Measurements from ENCODE around the gene XPO6.

The XPO6 gene

GRCh38 chr16:28136751-28137434 is 74.9 kb downstream of the XPO6 start:
- H3K27ac ChIP-seq, result no peak overlapping the region
- TF ChIP-seq, protein P1, sequence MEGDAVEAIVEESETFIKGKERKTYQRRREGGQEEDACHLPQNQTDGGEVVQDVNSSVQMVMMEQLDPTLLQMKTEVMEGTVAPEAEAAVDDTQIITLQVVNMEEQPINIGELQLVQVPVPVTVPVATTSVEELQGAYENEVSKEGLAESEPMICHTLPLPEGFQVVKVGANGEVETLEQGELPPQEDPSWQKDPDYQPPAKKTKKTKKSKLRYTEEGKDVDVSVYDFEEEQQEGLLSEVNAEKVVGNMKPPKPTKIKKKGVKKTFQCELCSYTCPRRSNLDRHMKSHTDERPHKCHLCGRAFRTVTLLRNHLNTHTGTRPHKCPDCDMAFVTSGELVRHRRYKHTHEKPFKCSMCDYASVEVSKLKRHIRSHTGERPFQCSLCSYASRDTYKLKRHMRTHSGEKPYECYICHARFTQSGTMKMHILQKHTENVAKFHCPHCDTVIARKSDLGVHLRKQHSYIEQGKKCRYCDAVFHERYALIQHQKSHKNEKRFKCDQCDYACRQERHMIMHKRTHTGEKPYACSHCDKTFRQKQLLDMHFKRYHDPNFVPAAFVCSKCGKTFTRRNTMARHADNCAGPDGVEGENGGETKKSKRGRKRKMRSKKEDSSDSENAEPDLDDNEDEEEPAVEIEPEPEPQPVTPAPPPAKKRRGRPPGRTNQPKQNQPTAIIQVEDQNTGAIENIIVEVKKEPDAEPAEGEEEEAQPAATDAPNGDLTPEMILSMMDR (IDR thresholded peaks at IDR 0.05), result no peak
- no peak for TF ChIP-seq ZFX (IDR thresholded peaks at IDR 0.05; ENCODE audit: borderline replicate concordance)

DNA sequence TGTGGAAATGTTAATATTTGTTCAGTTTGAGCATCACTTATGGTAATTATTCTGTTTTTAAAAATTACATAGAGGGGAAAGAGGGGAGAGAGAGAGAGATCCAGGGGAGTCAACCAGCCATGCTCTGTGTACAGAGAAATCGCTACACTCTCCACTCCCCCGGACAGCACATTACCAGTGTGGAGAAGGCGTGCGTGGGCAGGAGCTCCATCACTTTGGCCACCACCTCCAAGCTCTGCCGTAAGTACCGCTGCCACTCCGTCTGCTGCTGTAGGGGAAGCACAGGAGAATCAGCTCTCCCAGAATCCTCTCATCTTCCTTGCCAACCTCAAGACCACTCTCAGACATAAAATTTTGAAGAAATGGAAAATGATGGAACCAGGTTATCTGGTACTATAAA is 78.1 kb downstream of the XPO6 start:
- no peak for TF ChIP-seq ZFX (IDR thresholded peaks at IDR 0.05; ENCODE audit: borderline replicate concordance)
- TF ChIP-seq, protein P1 (IDR thresholded peaks at IDR 0.05), result no peak

DNA sequence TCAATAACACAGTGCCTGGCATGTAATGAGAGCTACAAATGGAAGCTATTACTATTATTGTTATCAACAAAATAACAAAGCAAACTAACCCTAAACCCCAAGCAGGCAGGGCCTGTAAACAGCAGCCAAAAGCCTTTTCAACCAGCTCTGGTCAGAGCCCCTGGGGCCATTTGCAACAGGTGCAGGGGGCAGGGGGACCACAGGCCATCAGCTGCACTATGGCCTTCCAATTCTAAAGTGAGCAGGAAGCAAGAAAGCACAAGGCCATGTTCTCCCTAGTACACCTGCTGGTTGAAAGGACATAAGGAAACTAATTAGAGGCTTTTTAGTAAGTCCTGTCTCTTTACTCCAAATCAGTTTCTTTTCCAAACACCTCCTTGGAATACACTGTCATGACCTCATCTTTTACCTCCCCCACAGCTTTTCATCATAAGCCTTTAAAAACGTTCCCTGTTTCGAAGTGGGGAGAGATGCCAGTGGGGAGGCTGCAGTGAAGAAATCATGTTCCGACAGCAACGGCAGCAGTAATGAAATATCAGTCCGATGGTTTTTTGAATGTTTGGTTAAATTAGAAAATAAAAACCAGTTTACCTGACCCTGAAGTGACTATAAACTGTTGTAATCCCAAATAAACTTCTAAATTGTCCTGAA is 79.9 kb downstream of the XPO6 start:
- TF ChIP-seq ZFX (IDR thresholded peaks at IDR 0.05; ENCODE audit: borderline replicate concordance), result no peak
- TF ChIP-seq, protein P1 (IDR thresholded peaks at IDR 0.05), result no peak
- no peak overlapping the region for H3K27ac ChIP-seq

More for the DNA sequence above, 78.1 kb downstream of the XPO6 start:
- no peak overlapping the region for H3K27ac ChIP-seq

- H3K27ac ChIP-seq, result no peak overlapping the region
These were observed 80.6 kb downstream of the XPO6 start for GRCh38 chr16:28131181-28131580.

DNA sequence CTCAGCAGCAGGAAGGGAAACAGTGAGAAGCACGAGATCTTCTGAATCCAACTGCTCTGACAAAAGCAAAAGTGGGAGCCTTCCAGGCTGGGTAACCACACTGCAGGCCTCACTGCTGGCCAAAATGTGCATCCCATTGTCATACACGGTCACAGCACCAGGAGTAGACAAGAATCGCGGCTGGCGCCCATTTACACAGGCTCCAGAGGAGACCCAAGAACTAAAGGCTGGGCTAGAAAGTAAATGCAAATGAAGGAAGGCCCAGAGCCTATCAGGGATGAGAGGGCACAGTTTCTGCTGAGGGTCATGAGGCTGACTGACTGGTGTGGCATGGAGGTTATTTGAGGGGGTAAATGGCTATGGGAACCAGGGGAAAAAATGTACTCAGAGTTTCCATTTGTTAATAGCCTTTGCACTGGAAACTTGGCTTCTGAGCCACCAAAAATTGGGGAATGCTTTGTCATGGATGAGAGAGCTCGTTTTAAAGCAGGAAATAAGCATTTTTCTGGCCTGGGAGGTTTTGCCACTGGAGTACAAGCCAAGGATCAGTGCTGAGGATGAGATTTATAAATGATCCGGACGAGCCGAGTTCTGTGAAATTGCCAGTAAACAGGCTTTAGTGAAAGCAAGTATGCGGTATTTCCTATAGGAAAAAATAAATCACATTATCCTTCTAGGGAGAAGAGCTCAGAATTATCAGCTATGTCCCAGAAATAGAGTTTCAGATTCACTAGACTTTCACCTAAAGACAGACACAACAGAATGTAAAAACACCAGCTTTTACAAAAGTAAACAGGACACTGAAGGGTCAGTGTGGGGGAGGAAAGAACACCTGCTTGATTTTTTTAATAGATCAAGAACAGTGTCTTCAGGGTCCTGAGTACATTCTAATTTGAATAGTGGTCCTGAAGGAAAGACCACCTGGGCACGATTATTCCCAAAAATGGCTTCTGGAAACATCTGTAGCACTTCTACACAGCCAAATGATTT is 81.4 kb downstream of the XPO6 start:
- TF ChIP-seq, protein P1 (IDR thresholded peaks at IDR 0.05), result no peak
- TF ChIP-seq ZFX (IDR thresholded peaks at IDR 0.05; ENCODE audit: borderline replicate concordance), result no peak
- no peak overlapping the region for H3K27ac ChIP-seq

More at GRCh38 chr16:28131181-28131580, 80.6 kb downstream of the XPO6 start:
- TF ChIP-seq, protein P1 (IDR thresholded peaks at IDR 0.05), result no peak
- no peak for TF ChIP-seq ZFX (IDR thresholded peaks at IDR 0.05; ENCODE audit: borderline replicate concordance)

DNA sequence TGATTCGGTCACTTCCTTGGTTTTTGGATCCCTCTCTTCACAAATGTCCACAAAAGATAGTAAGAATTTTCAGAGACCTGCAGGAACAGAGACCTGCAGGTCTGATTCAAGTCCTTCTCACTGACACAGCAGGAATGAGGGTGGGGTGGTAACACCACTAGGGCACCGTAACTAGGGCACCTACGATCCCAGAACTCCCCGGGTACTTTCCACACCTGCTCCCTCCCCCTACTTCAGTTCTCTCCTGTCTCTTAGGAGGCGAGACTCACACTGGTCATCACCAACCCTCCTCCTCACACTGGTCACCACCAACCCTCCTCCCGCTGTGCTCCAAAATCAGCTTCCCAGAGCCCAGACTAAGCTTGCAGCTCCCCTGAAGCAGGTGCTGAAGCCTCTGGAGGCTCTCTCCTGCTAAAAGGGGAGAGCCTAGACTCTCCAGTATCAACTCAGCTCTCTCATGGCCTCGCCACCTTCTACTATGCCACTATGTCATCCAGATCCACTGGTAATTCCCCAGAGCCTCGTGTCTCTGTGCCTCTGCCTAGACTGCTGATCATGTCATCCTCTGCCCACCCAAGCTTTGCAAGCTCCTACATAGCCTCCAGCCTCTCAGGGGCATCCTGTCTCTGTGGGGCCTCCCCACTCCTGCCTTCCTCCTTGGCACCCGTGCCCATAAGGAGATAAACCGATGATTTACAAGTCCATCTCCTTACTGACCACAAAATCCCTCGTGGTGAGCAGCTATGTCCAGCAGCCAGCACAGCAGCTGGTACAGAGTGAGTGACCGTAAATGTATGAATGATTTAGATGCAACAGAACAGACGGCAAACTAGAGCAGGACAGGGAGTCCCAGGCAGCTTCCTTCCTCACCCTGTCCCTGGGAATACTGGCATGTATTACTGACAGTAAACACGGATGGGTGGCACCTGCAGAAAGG is 84.8 kb downstream of the XPO6 start:
- TF ChIP-seq, protein P1 (IDR thresholded peaks at IDR 0.05), result no peak
- no peak for TF ChIP-seq ZFX (IDR thresholded peaks at IDR 0.05; ENCODE audit: borderline replicate concordance)
- H3K27ac ChIP-seq, result no peak overlapping the region

Data from 22Rv1 (cell line).